Trophoblast cell (in vitro differentiated cells and primary cell): ENCODE data around the gene AFDN.
A peak's percentile ranks its signal among the peaks of the same experiment; 100 is the strongest.

Source experiments
- DNase-seq, 2 donors: peaks; one replicate each; pipeline ENCODE4 v3.0.0-alpha.2; 2016
- H2AFZ ChIP-seq: 2 replicates; pipeline ENCODE4 v1.6.1; 2013; ENCODE audit warnings: low read length, moderate library complexity, mild to moderate bottlenecking; ENCODE audit not compliant: insufficient read depth, poor library complexity
- H2AK5ac ChIP-seq: 2 replicates; pipeline ENCODE4 v1.6.1; 2013; ENCODE audit warnings: mild to moderate bottlenecking, low read length
- H2BK120ac ChIP-seq: 2 replicates; pipeline ENCODE4 v1.6.1; 2013; ENCODE audit warnings: low read length, mild to moderate bottlenecking, moderate library complexity; ENCODE audit not compliant: insufficient read depth, poor library complexity
- H2BK12ac ChIP-seq: 2 replicates; pipeline ENCODE4 v1.6.1; 2013; ENCODE audit warnings: mild to moderate bottlenecking, low read length, moderate library complexity
- H2BK5ac ChIP-seq: 2 replicates; pipeline ENCODE4 v1.6.1; 2013; ENCODE audit warnings: low read length, low read depth, moderate library complexity, mild to moderate bottlenecking; ENCODE audit not compliant: poor library complexity
- H3K14ac ChIP-seq: 2 replicates; pipeline ENCODE4 v1.6.1; 2013; ENCODE audit warnings: mild to moderate bottlenecking, low read length
- H3K18ac ChIP-seq: 2 replicates; pipeline ENCODE4 v1.6.1; 2013; ENCODE audit warnings: mild to moderate bottlenecking, low read length
- H3K23ac ChIP-seq: 2 replicates; pipeline ENCODE4 v1.6.1; 2013; ENCODE audit warnings: low read length
- H3K27ac ChIP-seq: 2 replicates; pipeline ENCODE4 v1.5.1; 2013; ENCODE audit warnings: low read depth, mild to moderate bottlenecking, inconsistent platforms, low read length, moderate library complexity
- H3K27me3 ChIP-seq: 2 replicates; pipeline ENCODE4 v1.6.1; 2013; ENCODE audit warnings: inconsistent platforms, mild to moderate bottlenecking, low read length, moderate library complexity; ENCODE audit not compliant: insufficient read depth
- H3K36me3 ChIP-seq, 2 experiments: 1 replicate in 1 of 2; 2 replicates in 1 of 2; pipeline ENCODE4 v1.6.1; 2013; ENCODE audit warnings: low read length in 2 of 2, mild to moderate bottlenecking in 2 of 2, moderate library complexity in 1 of 2; ENCODE audit not compliant: insufficient read depth in 2 of 2, control insufficient read depth in 1 of 2
- H3K4ac ChIP-seq: 2 replicates; pipeline ENCODE4 v1.6.1; 2013; ENCODE audit warnings: low read depth, mild to moderate bottlenecking, low read length, moderate library complexity
- H3K4me1 ChIP-seq, 2 experiments: 1 replicate in 1 of 2; 2 replicates in 1 of 2; pipeline ENCODE4 v1.6.1; 2013; ENCODE audit warnings: low read length in 2 of 2, mild to moderate bottlenecking in 2 of 2, moderate library complexity in 1 of 2; ENCODE audit not compliant: insufficient read depth in 2 of 2, control insufficient read depth in 1 of 2
- H3K4me2 ChIP-seq: 2 replicates; pipeline ENCODE4 v1.6.1; 2013; ENCODE audit warnings: inconsistent platforms, mild to moderate bottlenecking, low read length, moderate library complexity
- H3K4me3 ChIP-seq: 2 replicates; pipeline ENCODE4 v1.5.1; 2013; ENCODE audit warnings: mild to moderate bottlenecking, low read depth, low read length, inconsistent platforms
- H3K79me1 ChIP-seq: one replicate; pipeline ENCODE4 v1.6.1; 2013; ENCODE audit warnings: low read length
- H3K79me2 ChIP-seq: 2 replicates; pipeline ENCODE4 v1.6.1; 2013; ENCODE audit warnings: low read length, mild to moderate bottlenecking; ENCODE audit not compliant: control insufficient read depth, insufficient read depth, poor library complexity
- H3K9ac ChIP-seq: 2 replicates; pipeline ENCODE4 v1.6.1; 2013; ENCODE audit warnings: mild to moderate bottlenecking, low read length
- H3K9me3 ChIP-seq: 2 replicates; pipeline ENCODE4 v1.6.1; 2013; ENCODE audit warnings: low read depth, mild to moderate bottlenecking, control low read depth, inconsistent platforms, low read length; ENCODE audit not compliant: insufficient read depth
- H4K12ac ChIP-seq: 2 replicates; pipeline ENCODE4 v1.6.1; 2013; ENCODE audit warnings: low read depth, mild to moderate bottlenecking, low read length, moderate library complexity
- H4K8ac ChIP-seq: 2 replicates; pipeline ENCODE4 v1.6.1; 2013; ENCODE audit warnings: low read depth, mild to moderate bottlenecking, low read length, moderate library complexity
- H4K91ac ChIP-seq: one replicate; pipeline ENCODE4 v1.6.1; 2013; ENCODE audit warnings: low read depth, mild to moderate bottlenecking, low read length, moderate library complexity
- WGBS: extraction: QIAGEN DNeasy Blood & Tissue Kit; methylation state at CpG from one replicate; pipeline ENCODE4 v1.1.7; 2013; ENCODE audit warnings: missing lambda C conversion rate; ENCODE audit not compliant: insufficient read length, insufficient coverage; ENCODE audit errors: extremely low coverage; 5-methylcytosine and 5-hydroxymethylcytosine counted together

Gene AFDN

GRCh38 chr6:167845856-167846255 lies 19.1 kb downstream of the AFDN start:
- H4K8ac ChIP-seq, result no peak overlapping the region
- no CpG with 5 or more reads among the region's 4 CpGs for WGBS
- no peak for DNase-seq

DNA sequence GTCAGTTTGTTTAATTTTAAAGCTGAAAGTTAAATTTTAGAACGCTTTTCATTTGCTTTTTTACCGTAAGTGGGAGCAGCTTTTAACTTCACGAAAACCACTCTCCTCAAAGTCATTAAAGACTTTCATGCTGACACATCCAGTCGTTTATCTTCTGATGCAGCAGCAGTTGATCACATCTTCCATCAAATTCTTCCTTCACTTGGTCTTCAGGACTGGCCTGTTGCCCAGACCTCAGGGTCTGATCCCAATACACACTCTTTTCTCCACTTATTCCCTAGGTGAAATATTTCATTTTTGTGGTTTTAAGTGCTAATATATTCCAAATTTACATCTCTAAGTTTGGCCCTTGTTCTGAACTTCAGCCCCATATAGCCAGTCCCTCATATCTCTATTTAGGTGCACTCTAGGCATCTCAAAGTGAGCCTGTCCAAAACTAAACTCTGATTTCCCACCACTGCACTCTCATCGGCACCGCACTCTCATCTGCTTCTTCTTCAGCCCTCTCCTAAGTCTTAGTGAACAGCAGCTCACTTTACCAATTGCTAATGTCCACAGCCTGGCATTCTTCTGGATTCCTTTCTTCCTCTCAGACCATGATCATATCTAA lies 20.4 kb downstream of the AFDN start:
- DNase-seq, result no peak
- no CpG with 5 or more reads among the region's 6 CpGs for WGBS
- Histone ChIP-seq H3K23ac (no peak overlapping the region), H2BK120ac (no peak overlapping the region), H3K27me3 (no peaks in the 10 kb centered on the region), H3K4me1 (peaks cover 4 to 13% of the 10 kb centered on the region in 2 experiments), H3K9ac (no peak overlapping the region), H4K8ac (no peak overlapping the region), H3K79me1 (peaks cover 4% of the 10 kb centered on the region), H3K79me2 (peaks cover 7% of the 10 kb centered on the region), H3K18ac (no peak overlapping the region), H3K4ac (peak overlapping the region; percentile 96), H3K36me3 (no peaks in the 10 kb centered on the region), H3K9me3 (no peaks in the 10 kb centered on the region), H2AK5ac (no peak overlapping the region), H3K14ac (no peak overlapping the region), H3K4me3 (no peak overlapping the region), H3K27ac (no peak overlapping the region), H4K91ac (no peak overlapping the region), H2BK5ac (no peak overlapping the region), H4K12ac (no peak overlapping the region), H2BK12ac (no peak overlapping the region), H3K4me2 (no peak overlapping the region), H2AFZ (no peak overlapping the region)

More at GRCh38 chr6:167845856-167846255, 19.1 kb downstream of the AFDN start:
- no peaks in the 10 kb centered on the region for H3K9me3 ChIP-seq
- H2BK12ac ChIP-seq, result no peak overlapping the region
- peaks cover 3% of the 10 kb centered on the region for H3K79me1 ChIP-seq
- no peak overlapping the region for H3K23ac ChIP-seq
- H3K79me2 ChIP-seq, result peaks cover 9% of the 10 kb centered on the region
- no peak overlapping the region for H2AK5ac ChIP-seq
- H3K4me3 ChIP-seq, result no peak overlapping the region
- H4K91ac ChIP-seq, result no peak overlapping the region
- no peak overlapping the region for H3K14ac ChIP-seq
- peak overlapping the region; percentile 15 for H3K4ac ChIP-seq
- no peak overlapping the region for H4K12ac ChIP-seq
- H3K27ac ChIP-seq, result no peak overlapping the region
- H3K27me3 ChIP-seq, result no peaks in the 10 kb centered on the region
- H2BK120ac ChIP-seq, result no peak overlapping the region
- no peak overlapping the region for H2AFZ ChIP-seq
- H3K9ac ChIP-seq, result no peak overlapping the region
- H3K4me2 ChIP-seq, result no peak overlapping the region
- H2BK5ac ChIP-seq, result no peak overlapping the region
- peaks cover 4 to 15% of the 10 kb centered on the region in 2 experiments for H3K4me1 ChIP-seq
- H3K36me3 ChIP-seq, result no peaks in the 10 kb centered on the region
- H3K18ac ChIP-seq, result no peak overlapping the region

DNA sequence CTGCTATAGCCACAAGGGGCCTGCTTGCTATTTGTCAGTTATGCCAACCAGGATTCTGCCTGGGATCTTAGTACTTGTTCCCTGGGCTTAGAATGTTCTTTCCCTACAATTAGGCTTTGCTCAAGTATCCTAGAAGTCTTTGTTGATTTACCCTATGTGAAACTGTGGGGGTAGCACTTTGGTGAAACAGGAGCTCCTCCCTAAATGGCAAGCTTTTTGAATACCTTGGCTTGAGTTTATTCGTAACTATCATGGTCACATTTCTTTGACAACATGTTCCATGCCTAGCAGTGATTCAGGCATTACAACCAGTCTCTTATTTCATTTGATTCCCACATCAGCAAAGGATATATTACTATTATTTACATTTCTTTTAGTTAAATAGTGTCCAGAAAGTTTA lies 21.2 kb downstream of the AFDN start:
- Histone ChIP-seq H3K9ac (no peak overlapping the region), H3K4me3 (no peak overlapping the region), H3K4me2 (no peak overlapping the region), H2BK12ac (no peak overlapping the region), H3K4ac (peak overlapping the region; percentile 64), H3K27me3 (no peaks in the 10 kb centered on the region), H2BK120ac (no peak overlapping the region), H3K36me3 (no peaks in the 10 kb centered on the region), H4K12ac (no peak overlapping the region), H3K14ac (no peak overlapping the region), H2BK5ac (no peak overlapping the region), H3K79me2 (peaks cover 7% of the 10 kb centered on the region), H3K9me3 (no peaks in the 10 kb centered on the region), H3K27ac (peak overlapping the region; percentile 10), H3K79me1 (peaks cover 4% of the 10 kb centered on the region), H2AK5ac (no peak overlapping the region), H2AFZ (no peak overlapping the region), H4K91ac (no peak overlapping the region), H3K23ac (no peak overlapping the region), H3K4me1 (peaks cover 4 to 13% of the 10 kb centered on the region in 2 experiments), H3K18ac (no peak overlapping the region), H4K8ac (no peak overlapping the region)
- no peak for DNase-seq
- WGBS, result no CpG with 5 or more reads among the region's 1 CpG

GRCh38 chr6:167848783-167849182 lies 22.1 kb downstream of the AFDN start:
- Histone ChIP-seq H2AK5ac (no peak overlapping the region), H2BK120ac (no peak overlapping the region), H3K4me2 (no peak overlapping the region), H3K9me3 (no peaks in the 10 kb centered on the region), H3K4me1 (peaks cover 4 to 13% of the 10 kb centered on the region in 2 experiments), H3K23ac (no peak overlapping the region), H3K18ac (no peak overlapping the region), H2BK5ac (no peak overlapping the region), H4K91ac (no peak overlapping the region), H3K9ac (no peak overlapping the region), H2BK12ac (no peak overlapping the region), H3K27me3 (no peaks in the 10 kb centered on the region), H4K12ac (no peak overlapping the region), H4K8ac (no peak overlapping the region), H3K27ac (no peak overlapping the region), H3K79me2 (peaks cover 7% of the 10 kb centered on the region), H2AFZ (no peak overlapping the region), H3K4me3 (no peak overlapping the region), H3K14ac (no peak overlapping the region), H3K4ac (peak overlapping the region; percentile 33), H3K36me3 (no peaks in the 10 kb centered on the region), H3K79me1 (peaks cover 4% of the 10 kb centered on the region)
- DNase-seq, result no peak
- no CpG with 5 or more reads among the region's 4 CpGs for WGBS
